HL-60 (cell line): Measurements from ENCODE around the gene SLC17A1.

ENCODE experiments used
- DNase-seq, 2 experiments: peaks; one replicate each; pipeline ENCODE4 v3.0.0-alpha.2; 2010 to 2020; ENCODE audit warnings: low read depth in 1 of 2, low spot score in 1 of 2
- H3K27ac ChIP-seq: fragments of 250-450 bp; sonication (Bioruptor Pico); replicated peaks from 2 replicates; pipeline ENCODE4 v1.5.1; 2020; ENCODE audit warnings: mild to moderate bottlenecking, moderate library complexity
- H3K27me3 ChIP-seq: fragments of 250-450 bp; sonication (Bioruptor Pico); 2 replicates; pipeline ENCODE4 v1.5.1; 2021; ENCODE audit warnings: mild to moderate bottlenecking, moderate library complexity; ENCODE audit not compliant: insufficient read depth, poor library complexity, severe bottlenecking
- H3K4me3 ChIP-seq: replicated peaks from 2 replicates; pipeline ENCODE4 v1.5.1; 2011; ENCODE audit warnings: mild to moderate bottlenecking, control low read depth, low read length; ENCODE audit not compliant: insufficient read depth
- GABPA ChIP-seq: IDR thresholded peaks from 2 replicates; pipeline ENCODE4 v1.6.1; 2012; ENCODE audit warnings: low read depth
- POLR2AphosphoS5 ChIP-seq: IDR thresholded peaks from 2 replicates; pipeline ENCODE4 v1.6.1; 2012; ENCODE audit warnings: low read depth
- REST ChIP-seq: IDR thresholded peaks from 2 replicates; pipeline ENCODE4 v1.6.1; 2012; ENCODE audit warnings: low read depth; ENCODE audit not compliant: insufficient replicate concordance
- SPI1 ChIP-seq: IDR thresholded peaks from 2 replicates; pipeline ENCODE4 v1.6.1; 2012; ENCODE audit warnings: low read depth, mild to moderate bottlenecking, borderline replicate concordance
- TF ChIP-seq, protein P1 (sequence below): IDR thresholded peaks from one replicate; pipeline ENCODE4 v1.5.1; 2011; ENCODE audit warnings: low read length, control low read depth, inconsistent platforms; ENCODE audit not compliant: insufficient read depth

The SLC17A1 gene

DNA sequence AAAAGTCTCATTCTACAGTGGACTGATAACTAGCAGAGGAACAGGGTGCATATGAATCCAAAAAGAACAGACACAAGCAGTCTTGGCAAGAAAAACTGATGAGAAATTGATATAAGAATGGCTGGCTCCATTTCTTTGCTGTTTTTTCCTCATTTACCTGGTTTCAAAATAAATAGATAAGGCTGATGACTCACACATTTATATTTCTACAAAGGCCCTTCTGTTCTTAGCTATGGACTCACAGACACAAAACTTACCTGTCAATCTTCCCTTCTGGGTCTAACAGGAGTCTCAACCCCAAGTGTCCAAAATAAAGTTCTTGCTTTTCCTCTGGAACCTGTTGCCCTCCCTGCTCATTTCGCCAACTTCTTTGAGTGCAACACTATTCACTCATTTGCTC, 76.4 kb downstream of the SLC17A1 start:
- no peak for TF ChIP-seq REST
- no peak for TF ChIP-seq POLR2AphosphoS5
- TF ChIP-seq, protein P1, sequence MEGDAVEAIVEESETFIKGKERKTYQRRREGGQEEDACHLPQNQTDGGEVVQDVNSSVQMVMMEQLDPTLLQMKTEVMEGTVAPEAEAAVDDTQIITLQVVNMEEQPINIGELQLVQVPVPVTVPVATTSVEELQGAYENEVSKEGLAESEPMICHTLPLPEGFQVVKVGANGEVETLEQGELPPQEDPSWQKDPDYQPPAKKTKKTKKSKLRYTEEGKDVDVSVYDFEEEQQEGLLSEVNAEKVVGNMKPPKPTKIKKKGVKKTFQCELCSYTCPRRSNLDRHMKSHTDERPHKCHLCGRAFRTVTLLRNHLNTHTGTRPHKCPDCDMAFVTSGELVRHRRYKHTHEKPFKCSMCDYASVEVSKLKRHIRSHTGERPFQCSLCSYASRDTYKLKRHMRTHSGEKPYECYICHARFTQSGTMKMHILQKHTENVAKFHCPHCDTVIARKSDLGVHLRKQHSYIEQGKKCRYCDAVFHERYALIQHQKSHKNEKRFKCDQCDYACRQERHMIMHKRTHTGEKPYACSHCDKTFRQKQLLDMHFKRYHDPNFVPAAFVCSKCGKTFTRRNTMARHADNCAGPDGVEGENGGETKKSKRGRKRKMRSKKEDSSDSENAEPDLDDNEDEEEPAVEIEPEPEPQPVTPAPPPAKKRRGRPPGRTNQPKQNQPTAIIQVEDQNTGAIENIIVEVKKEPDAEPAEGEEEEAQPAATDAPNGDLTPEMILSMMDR: no peak
- no peak for TF ChIP-seq SPI1
- TF ChIP-seq GABPA: no peak
- no peak overlapping the region for H3K4me3 ChIP-seq
- no peak overlapping the region for H3K27ac ChIP-seq
- no peak for DNase-seq
- no peaks in the 10 kb centered on the region for H3K27me3 ChIP-seq

GRCh38 chr6:25754535-25754934, 77.3 kb downstream of the SLC17A1 start, which contains the start of gene SLC17A4:
Gene SLC17A4 (plus strand): TSS chr6:25754742. CDS start chr6:25761963, 7,221 bp downstream.
- TF ChIP-seq REST (no peak), SPI1 (no peak), POLR2AphosphoS5 (no peak), GABPA (no peak)
- TF ChIP-seq, protein P1: no peak
- Histone ChIP-seq H3K27me3 (no peaks in the 10 kb centered on the region), H3K27ac (no peak within 1 kb of the TSS)

DNA sequence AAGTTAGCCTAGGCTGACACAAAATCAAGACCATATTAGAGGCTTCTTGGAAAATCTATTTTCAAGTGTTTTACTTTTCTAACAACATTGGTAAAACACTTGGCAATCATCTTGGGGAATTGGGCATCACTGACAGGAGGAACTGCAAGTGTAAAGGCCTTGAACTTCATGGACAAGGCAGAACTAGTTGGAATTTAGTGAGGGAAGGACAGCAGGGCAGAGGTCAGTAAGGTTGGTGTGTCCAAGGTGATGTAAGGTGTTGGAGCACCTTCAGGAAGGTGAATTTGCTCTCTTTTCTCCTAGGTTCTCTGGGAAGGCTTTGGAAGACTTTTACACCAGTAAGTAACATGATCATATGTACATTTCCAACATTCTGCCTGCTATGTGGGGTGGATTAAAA, 78.8 kb downstream of the SLC17A1 start:
- DNase-seq: no peak
- no peaks in the 10 kb centered on the region for H3K27me3 ChIP-seq
- H3K4me3 ChIP-seq: no peak overlapping the region
- TF ChIP-seq REST: no peak
- TF ChIP-seq, protein P1: no peak
- no peak for TF ChIP-seq SPI1
- no peak for TF ChIP-seq GABPA
- no peak for TF ChIP-seq POLR2AphosphoS5
- H3K27ac ChIP-seq: no peak overlapping the region

More at GRCh38 chr6:25754535-25754934, 77.3 kb downstream of the SLC17A1 start, which contains the start of gene SLC17A4:
- DNase-seq: no peak
- no peak within 1 kb of the TSS for H3K4me3 ChIP-seq
